HG03457 (cell line): ENCODE results near the gene CENPL.
A peak's percentile ranks its signal among the peaks of the same experiment; 100 is the strongest.
"Not testable (repeated sequence)": the region's sequence is repeated elsewhere in the genome, so short reads cannot be mapped to it uniquely, and the experiment has no call there.

Experiments used
- ATAC-seq: cut with Tn5 transposase; IDR thresholded peaks from one replicate; pipeline ENCODE4 v1.9.1; 2021; ENCODE audit warnings: moderate number of reproducible peaks; ENCODE audit not compliant: unreplicated experiment

CENPL gene

DNA sequence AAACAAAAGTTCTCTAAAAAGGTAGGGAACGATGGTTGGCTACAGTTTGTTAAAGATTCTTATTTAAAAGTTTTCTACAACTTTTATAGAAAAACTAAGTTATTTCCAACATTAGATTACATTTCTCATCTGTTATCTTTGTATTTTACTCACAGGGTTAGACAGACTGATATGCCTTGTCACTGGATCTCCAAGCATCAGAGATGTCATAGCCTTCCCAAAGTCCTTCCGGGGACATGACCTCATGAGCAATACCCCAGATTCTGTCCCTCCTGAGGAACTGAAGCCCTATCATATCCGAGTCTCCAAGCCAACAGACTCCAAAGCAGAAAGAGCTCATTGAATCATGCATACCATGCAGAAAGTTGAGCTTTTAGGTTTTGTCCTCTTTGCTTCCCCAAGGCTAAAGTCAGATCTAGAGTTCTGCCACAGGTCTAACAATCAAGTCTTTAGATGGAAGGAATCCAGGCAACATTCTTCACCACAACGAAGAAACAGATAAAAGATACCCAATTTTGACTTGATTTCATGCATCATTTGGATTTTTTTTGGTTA, 32.8 kb upstream of the CENPL start:
- no peak for ATAC-seq

DNA sequence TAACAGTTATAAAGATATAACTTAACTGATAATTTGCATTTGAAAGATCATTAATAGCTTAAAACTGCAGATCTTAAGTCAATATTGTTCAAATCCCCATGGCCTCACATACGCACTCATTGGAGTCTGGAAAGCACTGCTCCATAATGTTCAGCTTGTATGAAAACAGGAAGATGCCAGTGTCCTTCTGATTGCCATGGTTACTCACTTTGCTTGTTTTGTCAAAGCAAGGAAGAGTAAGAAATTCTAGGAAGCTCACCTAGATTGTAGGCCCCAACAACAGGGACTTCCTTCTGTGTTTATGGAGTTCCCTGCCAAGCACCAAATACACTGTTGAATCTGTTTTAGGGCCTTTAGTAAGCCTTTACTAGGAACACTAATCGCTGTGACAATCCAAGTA, 32.2 kb upstream of the CENPL start:
- no peak for ATAC-seq

DNA sequence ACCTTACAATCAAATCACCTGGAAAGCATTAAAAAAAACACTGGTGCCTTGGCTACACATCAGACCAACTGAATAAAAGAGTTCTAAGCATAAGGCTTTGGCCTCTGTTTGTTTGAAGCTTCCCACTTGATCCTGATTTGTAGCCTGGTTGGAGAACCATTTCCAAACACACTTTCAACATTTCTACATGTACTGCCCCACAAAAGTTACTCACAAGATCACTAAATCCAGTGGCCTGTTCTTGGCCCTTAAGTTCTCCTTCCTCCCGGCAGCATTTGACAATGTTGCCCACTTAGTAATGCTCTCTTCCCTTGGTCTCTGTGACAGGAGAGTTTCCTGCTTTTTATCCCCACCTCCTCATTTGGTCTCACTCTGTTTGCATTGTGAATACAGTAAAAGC, 31.3 kb upstream of the CENPL start:
- no peak for ATAC-seq

DNA sequence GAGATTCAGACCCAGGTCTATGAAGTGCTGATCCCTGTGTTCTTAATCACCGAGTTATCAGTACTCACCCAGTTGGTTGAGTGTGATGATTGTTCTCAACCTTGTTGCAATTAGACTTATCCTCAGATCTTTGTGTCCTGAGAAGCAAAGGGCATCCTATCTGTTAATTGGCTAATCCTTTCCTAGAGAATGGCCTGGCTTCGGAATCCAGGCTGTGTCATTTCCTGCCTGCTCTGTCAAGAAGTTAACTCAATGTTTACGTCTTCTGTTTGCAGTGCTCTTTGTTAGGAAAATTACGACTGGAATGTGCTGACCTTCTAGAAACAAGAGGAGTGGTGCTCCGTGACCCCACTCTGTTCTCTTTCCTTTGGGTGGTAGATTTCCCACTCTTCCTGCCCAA, 28.4 kb upstream of the CENPL start:
- ATAC-seq = no peak

DNA sequence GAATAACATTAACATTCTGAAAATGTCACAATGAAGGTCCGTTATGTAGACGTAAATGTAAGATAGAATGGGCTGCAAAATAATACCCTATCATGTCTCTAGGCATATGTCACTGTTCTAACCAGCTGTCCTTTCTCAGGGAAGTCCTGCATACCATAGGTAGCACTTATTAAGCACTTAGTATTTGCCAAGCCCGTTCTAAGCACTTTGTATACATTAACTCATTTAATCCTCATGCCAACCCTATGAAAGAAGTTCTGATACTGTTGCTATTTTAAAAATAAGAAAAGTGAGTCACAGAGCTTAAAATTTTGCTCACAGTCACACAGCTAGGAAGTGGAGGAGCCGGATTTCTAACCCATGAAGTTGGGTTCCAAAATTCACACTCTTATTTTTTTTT, 27.4 kb upstream of the CENPL start:
- no peak for ATAC-seq

DNA sequence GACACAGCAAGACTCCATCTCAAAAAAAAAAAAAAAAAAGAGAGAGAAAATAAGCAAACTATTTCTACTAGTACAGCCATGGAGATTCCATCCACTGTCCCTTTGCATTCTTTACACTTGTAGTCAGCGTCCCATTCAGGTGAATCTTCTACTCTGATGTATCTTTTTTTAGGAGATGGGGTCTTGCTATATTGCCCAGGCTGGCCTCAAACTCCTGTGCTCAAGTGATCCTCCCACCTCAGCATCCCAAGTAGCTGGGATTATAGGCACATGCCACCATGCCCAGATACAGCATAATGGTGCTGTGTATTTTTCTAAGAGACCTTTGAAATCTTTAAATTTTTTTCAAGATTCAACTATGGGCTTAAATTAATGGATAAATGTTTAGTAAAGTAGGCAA, 8.1 kb upstream of the CENPL start:
- no peak for ATAC-seq

DNA sequence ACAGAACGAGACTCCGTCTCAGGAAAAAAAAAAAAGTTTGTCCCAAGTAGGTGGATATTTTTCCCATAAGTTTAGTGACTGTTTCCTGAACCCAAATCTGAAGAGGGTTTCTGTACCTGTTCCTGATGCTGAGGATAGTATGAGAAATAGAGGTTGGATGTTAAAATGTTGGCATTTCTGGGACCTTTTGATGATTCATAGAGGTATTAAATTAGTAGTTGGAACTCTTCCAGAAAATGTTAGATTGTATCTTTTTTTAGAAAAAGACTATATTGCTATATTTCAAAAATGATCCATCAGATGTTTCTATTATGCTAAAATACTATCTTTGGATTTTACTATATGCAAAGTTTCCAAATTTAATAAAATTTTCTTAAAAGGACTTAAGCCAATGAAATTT, 2.9 kb upstream of the CENPL start:
- ATAC-seq = no peak

DNA sequence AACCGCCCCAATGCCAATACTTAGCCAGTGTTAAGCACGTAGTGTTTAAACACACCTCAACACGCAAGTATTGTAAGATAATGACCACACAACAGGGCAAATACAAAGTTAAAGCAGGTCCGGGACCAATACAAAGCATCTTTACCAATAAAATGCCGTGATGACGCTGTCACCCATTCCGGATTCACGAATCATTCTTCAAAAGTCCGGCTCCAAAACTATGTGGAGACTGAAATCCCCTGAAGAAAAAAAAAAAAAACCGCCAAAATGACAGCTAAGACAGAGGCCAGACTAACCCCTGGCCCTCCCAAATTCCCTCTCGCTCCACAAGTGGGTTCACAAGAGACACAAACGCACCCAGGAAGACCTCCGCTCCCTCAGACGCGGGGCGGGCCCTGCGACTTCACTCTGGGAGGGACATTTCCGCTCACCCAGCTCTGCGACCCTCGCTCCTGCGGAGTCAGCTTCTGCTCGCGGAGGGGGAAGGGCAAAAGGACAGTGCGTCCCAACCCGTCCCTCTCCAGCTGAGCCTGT, 835 bp downstream of the CENPL start:
- peak; percentile 33 for ATAC-seq

DNA sequence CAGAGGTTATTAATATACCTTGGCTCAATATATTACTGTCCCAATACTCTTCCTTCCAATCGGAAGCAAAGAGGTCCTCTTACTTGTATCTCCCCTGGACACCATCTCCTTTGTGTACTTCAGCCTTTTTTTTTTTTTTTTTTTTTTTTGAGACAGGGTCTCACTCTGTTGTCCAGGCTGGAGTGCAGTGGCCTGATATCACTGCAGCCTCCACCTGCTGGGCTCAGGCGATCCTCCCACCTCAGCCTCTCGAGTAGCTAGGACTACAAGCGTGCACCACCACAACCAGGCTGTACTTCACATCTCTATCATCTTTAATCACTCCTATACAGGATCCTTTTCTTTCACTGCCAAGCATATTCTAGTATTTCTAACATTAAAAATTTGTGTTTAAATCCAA, 3.0 kb downstream of the CENPL start:
- no peak for ATAC-seq

DNA sequence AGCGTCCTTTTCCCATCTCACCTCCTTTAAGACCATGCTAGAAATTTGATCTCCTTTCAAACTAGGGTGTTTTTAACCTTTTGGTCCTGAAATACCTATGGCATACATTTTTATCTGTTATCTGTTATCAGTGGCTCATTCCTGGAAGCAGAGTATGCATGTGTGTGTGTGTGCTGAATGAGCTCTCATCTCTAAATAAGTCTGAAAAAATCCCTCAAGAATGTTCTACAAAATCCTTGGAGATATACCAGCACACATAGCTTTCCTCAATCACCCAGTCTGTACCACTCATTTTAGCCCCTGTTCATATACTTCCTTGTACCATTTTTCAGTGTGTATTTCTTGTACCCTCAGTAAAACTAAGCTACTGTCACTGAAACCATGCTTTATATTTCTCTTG, 6.2 kb downstream of the CENPL start:
- ATAC-seq = no peak

DNA sequence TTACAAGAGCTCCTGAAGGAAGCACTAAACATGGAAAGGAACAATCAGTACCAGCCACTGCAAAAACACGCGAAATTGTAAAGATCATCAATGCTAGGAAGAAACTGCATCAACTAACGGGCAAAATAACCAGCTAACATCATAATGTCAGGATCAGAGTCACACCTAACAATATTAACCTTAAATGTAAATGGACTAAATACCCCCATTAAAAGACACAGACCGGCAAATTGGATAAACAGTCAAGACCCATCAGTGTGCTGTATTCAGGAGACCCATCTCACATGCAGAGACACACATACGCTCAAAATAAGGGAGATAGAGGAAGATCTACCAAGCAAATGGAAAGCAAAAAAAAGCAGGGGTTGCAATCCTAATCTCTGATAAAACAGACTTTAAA, 11.0 kb downstream of the CENPL start:
- not testable (repeated sequence) for ATAC-seq

DNA sequence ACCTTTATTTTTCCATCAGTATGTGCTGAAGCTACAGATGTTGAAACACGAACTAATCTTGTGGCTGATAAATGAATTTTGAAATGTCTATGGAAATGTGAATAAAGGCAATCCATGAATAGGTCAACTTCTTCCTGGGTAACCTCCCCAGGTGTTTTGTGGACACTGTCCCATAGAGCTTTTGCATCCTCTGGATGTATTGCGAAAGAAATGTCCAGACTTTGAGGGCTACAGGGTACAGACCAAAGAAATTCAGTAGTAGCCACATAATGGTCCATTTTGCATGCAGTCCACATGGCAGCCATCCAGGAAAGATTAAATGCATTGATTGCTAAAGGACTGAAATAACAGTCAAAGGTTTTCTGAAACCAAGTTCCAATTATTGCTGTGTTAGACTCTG, 21.7 kb downstream of the CENPL start:
- ATAC-seq = no peak

DNA sequence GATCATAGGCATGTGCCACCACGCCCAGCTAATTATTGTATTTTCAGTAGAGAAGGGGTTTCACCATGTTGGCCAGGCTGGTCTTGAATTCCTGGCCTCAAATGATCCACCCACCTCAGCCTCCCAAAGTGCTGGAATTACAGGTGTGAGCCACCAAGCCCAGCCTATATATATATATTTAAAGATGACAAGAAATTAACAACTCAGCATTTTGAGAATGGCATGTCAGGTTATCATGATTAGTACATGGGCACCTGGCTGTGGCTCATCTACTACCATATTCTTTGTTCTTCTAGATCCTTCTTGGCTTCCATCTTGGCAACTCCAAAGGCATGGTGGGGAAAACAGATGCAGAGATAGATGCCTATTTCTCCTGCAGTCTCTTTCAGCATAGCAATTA, 24.7 kb downstream of the CENPL start:
- not testable (repeated sequence) for ATAC-seq

DNA sequence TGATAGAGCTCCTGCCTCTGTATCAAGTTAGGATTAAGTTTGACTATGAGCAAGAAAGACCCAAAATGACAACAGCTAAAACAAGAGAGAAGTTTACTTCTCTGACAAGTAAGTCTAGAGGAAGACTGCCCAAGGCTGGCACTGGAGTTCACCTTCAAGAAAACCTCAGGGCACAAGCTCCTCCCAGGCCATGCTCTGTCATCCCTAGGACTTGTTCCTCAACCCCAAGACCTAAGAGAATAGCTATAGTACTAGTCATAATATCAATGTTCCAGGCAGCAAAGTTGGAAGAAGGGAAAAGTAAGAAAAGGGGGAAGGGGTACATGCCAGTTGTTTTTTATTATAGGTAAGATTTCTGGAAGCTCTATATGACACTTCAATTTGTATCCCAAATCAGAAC, 26.6 kb downstream of the CENPL start:
- ATAC-seq = no peak

DNA sequence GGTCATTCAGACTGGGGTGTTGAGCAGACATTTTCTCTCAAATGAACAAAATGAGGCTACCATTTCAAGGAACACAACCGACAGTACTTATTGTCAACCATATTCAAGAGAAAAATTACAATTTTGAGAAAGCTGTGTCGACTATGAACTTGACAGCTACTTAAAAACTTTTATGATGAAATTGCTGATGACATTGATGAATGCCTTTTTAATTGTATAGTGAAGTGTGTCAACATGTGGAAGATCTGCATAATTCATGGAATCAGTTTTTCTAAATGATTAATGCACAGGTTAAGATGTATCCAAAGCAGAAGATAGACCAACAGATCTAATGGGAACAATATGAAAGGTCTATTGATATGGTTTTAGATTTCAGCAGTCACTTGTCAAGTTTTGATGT, 34.8 kb downstream of the CENPL start:
- no peak for ATAC-seq

DNA sequence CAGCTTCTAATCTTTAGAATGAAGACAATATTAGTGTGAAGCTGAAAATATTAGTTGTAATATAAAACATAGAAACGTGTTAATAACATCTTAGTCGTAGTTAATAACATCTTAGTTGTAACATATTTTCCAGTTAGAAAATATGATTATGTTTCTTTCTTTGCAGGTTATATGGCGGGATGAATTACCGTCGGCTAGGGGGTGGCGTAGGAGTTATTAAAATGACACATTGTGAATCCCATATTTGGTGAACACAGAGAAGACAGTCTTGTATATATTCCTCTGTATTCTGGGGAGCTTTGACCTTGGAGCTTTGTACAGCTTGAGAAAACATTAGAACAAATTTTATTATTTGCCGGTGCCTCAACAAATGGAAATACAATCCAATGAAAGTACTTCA, 39.7 kb downstream of the CENPL start:
- no peak for ATAC-seq

DNA sequence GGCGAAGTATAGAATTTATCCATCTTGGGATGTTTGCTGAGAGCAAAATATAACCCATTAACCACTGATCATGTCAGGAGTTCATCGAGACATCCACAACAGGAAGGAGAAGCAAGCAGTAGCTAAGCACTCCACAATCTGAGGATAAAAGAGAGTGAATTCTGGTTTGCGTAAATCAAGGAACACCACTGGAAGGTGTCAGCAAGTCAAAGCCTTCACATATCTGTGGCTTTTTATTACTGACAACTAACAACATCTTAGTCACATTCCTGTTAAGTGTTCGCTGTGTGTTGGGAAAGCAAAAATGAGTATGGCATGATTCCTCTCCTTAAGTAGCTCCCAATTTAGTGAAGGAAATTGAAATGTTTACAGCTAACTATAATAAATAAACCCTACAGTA, 44.7 kb downstream of the CENPL start:
- ATAC-seq = no peak

DNA sequence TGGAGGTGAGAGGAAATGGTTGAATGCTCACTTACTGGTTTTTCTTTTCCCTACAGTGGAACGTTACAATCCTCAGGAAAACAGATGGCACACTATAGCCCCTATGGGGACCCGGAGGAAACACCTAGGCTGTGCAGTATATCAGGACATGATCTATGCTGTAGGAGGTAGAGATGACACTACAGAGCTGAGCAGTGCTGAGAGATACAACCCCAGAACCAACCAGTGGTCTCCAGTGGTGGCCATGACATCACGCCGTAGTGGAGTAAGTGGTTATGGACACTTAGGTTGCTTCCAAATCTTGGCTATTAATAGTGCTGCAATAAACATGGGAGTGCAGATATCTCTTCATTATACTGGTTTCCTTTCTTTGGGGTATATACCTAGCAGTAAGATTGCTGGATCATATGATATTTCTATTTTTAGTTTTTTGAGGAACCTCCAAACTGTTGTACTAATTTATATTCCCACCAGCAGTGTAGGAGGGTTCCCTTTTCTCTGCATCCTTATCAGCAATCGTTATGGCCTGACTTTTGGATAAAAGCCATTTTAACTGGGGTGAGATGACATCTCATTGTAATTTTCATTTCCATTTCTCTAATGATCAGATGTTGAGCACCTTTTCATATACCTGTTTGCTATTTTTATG, 49.0 kb downstream of the CENPL start:
- ATAC-seq = no peak

DNA sequence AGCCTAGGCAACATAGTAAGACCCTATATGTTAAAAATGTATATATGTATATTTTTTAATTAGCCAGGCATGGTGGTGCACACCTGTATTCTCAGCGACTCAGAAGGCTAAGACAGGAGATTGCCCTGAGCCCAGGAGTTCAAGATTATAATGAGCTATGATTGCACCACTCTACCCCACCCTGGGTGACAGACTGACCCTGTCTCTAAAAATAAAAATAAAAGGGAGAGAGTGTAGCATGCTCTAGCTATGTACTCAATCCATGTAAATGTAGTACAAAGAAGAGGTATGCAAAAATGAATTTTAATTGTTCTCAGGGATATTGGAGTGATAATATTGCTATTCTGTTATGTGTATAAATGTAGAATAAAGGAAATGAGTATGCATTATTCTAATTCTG, 53.1 kb downstream of the CENPL start:
- no peak for ATAC-seq

DNA sequence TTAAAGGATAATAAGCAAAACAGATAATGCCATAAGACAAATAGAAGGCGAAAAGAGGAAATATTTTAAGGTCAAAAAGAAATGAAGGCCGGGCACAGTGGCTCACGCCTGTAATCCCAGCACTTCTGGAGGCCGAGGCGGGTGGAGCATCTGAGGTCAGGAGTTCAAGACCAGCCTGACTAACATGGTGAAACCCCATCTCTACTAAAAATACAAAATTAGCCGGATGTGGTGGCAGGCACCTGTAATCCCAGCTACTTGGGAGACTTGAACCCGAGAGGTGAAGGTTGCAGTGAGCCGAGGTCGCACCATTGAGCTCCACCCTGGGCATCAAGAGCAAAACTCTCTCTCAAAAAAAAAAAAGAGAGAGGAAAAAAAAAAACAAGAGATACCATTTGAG, 54.4 kb downstream of the CENPL start:
- not testable (repeated sequence) for ATAC-seq

DNA sequence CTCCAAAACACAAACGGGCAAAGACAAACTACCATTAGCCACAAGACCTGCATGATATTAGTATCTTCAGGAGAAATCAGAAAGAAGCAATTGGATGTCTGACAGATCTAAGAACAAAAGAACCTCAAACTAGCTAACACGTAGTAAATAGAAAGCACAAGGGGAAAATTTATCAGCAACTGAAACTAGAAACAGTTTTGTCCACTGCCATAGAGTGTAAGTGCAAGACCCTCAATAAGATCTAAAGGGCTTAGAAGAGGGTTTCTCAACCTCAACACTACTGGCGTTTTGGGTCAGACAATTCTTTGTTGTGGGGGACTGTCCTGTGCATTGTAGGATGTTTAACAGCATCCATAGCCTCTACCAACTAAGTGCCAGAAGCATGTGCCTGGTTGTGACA, 55.9 kb downstream of the CENPL start:
- no peak for ATAC-seq

DNA sequence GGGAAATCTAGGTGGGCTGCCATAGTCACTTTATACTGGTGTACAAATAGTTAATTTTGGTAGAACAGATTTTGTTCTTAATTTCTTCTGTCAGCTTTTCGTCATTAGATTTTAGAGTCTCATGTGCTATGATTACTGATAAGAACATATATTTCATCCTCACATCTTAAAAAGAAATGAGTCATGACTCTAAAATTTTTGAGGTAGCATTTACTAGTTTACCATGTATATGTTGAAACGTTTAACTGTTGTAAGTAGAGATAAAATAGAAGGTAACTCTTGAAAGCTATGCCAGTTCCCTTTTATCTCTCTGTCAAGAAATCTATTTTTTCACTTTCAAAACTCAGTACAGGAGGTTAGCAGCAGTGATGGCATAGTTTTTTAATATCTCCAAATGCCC, 56.5 kb downstream of the CENPL start:
- ATAC-seq = no peak

DNA sequence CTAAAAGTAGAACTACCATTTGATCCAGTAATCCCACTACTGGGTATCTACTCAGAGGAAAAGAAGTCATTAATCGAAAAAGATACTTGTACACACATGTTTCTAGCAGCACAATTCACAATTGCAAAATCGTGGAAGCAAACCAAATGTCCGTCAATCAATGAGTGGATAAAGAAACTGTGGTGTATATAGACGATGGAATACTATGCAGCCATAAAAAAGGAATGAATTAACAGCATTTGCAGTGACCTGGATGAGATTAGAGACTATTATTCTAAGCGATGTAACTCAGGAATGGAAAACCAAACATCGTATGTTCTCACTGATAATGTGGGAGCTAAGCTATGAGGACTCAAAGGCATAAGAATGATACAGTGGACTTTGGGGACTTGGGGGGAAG, 60.4 kb downstream of the CENPL start:
- ATAC-seq = not testable (repeated sequence)
